ENCODE results near the gene PHLDA2.

PHLDA2 gene

DNA sequence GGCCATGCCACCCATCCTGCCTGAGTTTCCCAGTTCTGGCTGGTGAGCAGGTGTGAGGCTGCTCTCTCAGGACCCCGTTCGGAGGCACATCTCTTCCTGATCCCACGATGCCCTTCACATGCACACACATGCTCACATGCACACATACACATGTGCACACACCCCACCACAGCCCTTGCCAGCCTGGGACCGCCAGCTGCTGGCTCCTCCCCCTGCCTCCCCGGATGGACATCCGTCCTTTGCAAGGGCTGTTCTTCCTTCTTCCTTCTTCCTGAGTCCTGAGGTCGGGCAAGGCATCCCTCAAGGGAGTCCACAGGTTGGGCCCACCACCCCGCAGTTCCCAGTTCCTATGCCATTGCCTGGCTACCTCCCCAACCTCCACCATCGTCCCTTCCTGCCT is 33.2 kb downstream of the PHLDA2 start:
- no peak for DNase-seq (ENCODE audit: low spot score)

DNA sequence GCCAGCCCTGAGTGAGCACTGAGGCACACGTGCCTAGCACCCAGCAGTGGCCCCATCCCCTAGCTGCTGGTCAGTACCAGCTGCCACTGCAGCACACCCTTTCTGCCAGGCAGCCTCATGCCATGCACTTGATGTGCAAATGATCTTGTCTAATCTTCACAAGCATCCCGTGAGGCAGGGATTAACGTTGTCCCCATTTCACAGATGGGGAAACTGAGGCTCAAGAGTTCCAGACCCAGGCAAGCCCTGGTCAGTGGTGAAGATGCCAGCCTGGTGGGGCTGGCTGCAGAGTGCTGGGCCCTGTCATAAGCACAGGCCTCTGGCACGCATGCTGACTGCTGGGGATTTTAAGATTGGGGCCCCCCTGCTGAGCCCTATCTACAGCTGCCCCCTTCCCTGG is 35.3 kb downstream of the PHLDA2 start:
- DNase-seq (ENCODE audit: low spot score), result no peak

DNA sequence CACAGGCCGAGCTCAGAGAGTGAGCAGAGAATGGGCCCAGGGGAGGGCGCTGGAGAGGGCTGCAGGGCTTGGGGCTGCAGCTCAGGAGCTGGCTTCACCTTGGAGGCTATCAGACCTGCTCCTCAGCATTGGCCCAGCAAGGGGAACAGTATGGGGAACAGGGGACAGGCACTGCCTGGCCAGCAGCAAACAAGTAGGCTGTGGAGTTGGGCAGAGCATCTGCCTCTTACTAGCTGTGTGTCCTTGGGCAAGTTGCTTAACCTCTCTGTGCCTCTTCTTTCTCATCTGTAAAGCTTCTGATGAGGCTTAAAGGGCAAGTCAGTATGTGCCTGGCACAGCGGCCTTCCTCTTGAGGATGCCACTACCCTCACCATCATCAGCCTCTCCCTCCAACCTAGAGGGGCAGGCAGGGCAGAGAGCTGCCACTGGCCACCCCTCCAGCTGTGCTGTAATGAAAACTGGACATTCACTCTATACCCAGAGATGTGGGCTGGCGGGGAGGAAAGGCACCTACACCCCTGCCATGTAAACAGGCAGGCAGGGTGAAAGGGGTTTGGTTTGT is 36.2 kb downstream of the PHLDA2 start:
- no peak for DNase-seq (ENCODE audit: low spot score)

DNA sequence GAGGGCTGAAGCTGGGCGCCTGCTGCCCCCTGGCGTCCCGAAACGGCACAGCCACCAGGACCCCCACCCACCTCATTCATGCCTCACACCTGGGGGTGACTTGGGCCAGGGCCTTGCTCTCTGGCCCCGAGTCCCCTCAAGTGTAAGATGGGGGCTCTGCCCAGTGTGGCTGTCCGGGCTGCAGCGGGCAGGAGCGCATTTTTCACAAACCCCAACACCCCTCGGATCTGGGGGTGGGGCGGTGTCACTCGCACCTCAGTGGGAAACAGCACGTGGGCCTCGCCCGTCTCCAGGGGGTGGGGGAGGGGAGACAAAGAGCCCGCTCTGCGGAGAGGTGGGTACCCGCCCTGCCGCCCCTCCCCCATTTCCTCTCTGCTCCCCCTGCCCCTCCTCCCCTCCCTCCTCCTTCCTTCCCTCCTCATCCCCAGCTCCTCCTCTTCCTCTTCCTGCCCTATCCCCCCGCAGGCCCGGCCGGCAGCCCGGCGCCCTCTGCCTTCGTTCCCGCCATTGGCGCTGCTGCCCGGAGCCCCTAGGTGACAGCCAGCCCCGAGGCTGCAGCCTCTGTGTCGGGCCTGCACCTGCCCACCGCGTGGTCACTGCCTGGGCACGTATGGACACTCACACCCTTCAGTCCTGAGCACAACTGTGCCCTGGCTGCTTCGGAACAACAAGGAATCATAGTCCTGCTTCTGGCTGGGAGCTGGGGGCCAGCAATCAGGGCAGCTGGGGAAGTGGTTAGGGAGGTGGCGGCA is 36.8 kb downstream of the PHLDA2 start:
- peak; percentile 50 for DNase-seq (ENCODE audit: low spot score)

DNA sequence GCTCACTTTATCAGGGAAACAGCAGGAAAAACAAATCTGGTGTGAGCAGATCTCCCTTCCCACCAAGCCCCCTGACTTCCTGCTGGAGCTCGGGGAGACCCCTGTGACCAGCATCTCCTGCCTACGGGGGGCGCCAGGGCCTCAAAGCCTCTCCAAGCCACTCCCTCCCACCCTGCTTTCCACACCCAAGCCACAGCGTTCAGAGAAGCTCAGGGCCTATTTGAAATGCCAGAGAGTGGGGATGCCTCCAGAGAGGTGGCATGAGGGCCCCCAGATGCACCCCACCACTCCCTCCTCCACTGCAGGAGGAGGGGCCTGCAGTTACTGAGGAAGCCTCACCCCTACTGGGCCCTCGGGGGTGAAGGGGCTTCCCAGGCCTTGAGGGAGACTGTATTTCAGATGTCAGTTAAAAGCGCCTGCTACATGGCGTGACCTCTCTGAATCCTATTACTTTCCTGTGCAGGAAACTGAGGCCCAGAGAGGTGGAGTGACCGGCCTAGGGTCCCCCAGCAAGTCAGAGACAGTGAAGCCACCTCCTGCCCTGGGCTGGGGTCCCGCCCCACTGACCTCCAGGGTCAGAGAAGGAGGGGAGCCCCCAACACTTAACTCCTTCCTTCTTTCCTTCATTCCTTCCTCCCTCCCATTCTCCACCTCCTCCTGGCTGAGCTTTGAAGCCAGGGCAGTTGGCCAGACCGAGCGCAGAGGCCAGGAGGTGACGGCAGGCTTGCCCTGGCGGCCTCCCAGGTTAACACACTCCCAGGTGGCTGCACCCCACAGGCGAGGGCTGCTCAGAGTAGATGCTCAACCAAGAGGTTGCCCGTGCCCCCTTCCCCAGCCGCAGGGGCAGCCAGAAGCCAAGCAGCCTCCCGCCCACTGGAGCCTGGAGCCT is 37.6 kb downstream of the PHLDA2 start:
- no peak for DNase-seq (ENCODE audit: low spot score)

DNA sequence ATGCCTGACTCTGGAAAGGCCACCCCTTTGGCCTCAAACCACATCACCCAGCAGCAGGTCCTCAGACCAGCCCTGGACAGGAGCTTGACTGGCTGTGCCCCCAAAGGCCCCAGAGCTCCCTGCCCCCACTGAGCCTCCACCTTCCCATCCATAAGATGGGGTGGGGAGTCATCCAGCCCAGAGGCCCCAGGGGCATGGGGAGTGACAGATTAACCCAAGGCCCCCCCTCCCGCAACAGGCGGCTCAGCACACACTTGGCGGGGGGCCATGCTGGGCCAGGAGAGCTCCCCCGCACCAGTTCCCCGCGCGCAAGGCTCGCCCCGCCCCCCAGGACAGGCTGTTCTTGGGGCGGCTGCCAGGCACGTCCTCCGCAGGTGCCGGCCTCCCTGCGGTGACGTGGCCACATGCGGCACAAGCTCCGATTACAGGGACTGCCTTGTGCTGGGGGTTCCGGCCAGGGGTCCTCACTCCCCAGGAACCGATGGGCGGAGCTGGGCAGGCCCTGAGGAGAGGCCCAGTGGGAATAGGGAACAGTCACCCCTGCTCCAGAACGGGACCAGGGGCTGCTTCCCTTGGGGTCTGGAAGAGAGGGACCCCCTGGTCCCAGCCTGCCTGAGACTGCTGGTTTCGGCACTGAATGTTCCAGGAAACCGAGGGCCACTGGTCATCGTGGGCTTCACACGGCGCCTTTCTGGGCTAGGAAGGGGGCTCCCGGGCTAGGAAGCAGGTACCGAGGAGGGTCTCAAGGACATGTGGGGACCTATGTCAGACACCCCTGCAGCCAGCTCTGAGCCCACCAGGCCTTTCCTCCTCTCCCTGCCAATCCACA is 38.5 kb downstream of the PHLDA2 start:
- DNase-seq (ENCODE audit: low spot score), result no peak

DNA sequence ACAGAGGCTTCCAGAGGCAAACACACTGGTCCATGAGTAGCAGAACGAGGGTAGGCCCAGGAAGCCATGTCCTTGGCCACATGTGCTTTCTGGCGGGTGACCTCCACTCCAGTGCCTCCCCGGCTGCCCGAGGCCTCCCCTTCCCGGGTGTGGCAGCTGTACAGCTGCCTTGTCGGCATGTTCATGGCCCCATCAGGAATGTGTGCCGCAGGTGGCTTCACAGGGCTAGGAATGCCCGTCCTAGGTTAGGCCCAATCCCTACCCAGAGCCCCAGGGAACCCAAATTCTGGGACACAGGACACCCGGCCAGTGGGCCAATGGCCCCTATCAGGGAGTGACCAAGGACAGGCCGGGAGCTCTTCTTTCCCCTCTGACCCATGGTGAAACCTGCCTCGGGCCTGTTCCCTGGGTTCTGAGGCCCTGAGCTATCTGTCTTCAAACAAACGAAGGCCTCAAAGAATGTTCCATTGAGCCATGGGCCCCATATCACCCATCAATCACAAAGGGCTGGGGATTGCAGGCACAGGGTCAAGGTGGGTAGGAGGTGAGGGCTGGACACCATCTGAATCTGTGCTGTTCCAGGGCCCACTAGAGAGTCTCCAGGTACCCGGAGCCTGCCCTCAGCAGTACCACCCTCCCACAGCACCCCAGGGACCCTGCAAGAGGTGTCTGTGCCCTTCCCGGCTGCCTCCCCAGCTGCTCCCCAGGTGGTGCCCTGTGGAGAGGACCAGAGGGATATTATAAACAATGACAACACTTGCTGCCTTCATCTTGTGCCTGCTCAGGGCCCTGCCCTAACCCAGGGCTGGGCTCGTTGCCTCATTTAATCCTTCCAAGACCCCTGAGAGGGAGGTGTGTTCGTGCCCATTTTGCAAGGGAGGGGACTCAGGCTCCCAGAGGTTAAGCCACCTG is 39.6 kb downstream of the PHLDA2 start:
- DNase-seq (ENCODE audit: low spot score), result no peak

DNA sequence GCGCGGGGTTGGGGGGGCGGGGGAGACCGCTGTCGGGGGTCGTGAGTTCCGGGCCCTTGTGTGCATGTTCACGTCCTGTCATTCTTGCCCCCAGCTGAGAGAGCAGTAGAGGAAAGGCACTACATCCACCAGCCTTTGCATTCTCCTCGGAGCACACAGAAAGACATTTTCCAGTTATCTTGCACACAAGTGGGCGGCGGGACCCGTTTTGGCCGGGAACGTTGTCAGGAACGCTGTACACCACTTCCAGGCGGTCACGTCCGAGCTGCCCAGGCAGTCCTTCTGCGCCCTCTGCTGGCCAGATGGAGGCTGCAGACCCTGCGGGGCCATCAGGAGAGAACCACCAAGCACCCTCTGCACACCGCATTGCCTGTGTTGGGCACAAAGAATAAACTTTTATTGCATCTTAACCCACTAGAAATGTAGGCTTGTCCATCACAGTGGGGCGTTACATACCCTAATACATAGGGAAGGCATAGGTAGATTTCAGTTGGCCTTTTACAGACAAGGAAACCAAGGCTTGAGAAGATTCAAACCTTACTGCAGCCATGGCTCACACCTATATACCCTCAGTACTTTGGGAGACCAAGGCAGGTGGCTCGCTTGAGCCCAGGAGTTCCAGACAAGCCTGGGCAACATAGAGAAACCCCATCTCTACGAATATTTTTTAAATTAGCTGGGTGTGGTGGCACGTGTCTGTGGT is 40.8 kb downstream of the PHLDA2 start:
- DNase-seq (ENCODE audit: low spot score), result peak; percentile 88

DNA sequence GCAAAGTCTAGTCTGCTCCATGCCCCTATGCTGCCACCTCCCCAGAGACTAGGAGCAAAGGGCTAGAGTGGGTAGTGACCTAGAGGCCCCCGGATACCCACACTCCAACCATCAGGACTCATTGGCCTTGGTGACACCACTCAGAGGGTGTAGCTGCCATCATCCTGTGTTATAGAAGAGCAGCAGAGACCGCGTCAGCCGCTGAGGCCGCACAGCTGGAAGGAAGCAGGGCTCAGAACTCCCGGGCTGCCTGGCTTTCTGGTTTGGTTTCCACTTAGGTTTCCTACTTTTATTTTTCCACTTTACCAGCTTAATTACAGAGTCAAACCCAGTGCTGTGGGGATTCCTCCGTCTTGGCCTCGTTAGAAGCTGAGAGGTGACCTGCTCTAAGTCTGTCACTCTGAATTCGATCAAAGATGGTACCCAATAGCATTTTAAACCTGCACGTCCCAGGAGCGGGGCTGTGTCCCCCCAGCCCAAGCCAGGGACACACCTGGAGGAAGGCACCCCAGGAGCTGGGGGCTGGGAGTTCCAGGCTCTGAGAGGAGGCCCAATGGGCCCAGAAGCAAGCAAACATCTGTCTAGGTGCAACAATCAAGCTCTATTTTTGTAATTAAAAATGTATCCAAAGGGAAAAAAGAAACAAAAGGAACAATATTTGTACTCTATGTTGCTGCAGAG is 41.6 kb downstream of the PHLDA2 start:
- no peak for DNase-seq (ENCODE audit: low spot score)

DNA sequence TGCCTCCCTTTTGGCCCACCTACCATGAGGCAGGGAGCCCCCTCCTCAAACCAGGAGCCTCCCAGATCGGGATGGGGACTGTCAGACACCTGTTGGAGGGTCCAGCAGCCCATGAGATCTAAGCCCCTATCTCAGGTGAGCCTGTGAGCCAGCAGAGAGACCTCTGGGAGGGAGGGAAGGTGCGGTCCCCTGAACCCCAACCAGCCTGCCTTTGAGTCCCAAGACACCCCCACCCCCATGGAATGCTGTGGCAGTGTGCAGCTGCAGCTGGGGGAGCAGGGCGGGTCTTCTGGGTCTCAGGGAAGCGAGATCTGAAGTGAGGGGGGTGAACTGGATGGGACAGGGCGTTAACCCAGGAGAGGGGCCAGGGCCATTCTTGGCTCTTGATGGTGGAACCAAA is 42.3 kb downstream of the PHLDA2 start:
- no peak for DNase-seq (ENCODE audit: low spot score)

DNA sequence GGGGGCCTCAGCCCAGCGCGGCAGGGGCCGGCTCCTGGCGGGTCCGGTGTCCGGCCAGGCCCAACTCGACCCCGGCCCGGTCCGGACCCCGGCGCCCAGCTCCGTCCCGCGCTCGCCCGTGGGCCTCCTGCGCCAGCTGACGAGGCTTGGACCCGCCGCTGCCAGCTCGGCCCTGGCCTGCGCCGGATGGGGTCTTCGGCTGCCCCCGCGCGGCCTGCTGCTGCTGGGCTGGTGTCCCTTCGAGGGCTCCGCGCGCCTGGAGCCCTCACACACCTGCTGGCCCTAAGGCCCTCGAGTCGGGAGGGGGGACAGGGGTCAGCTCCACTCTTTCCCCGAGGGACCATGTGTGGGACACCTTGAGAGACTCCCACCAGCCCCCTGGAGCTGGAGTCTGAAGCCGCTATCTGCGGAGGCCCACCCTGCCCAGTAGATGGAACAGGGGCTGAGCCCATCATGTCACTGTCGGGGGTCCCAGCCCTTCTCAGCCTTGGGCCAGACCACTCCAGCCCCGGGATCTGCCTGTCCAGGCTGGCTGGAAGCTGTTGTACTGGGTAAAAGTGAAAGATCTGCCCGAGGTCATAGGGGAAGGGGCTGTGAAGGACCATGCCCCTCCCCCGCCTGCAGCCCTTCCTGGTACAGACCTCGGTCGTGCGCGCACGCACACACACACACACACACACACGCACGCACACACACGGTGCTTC is 42.9 kb downstream of the PHLDA2 start:
- DNase-seq (ENCODE audit: low spot score), result no peak

DNA sequence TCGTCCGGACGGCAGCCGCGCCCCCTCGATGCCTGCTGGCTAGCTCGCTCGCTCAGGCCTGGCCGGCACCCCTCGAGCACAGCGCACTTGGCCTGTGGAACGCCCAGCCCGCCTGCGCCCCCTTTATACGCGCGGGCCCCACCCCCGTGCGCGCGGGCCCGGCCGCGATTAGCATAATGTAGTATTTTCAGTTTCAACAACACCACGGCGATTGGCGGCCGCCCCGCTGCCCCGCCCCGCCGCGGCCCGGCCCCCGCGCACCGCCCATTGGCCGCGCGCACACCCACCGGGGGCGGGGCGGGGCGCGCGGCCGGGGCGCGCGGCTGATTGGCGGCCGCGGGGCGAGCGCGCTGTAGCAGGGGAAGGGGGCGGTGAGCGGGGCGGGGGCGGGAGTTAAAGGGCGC is 43.5 kb downstream of the PHLDA2 start, which contains the start of gene CDKN1C:
CDKN1C (minus strand) TSS at position 98 of the 404 bp plus-strand sequence. CDS start 319 bp downstream, outside the sequence.
- DNase-seq (ENCODE audit: low spot score), result peak; percentile 81

DNA sequence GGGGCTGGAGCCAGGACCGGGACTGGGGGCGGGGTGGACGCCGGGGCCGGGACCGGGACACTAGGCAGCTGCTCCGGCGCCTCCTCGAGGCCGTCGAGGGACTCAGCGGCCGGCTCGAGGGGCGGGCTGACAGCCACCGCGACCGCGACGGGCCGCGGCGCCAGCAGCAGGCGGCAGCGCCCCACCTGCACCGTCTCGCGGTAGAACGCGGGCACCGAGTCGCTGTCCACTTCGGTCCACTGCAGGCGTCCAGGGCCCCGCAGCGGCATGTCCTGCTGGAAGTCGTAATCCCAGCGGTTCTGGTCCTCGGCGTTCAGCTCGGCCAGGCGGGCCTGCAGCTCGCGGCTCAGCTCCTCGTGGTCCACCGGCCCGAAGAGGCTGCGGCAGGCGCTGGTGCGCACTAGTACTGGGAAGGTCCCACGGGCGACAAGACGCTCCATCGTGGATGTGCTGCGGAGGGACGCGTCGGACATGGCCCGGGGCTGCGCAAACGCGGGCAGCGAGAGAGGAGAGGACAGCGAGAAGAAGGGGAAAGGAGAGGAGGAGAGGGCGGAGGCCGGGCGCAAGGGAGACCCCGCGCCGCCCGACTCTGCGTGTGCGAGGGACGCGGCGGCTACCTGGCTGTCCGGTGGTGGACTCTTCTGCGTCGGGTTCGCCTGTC is 44.1 kb downstream of the PHLDA2 start:
- no peak for DNase-seq (ENCODE audit: low spot score)

DNA sequence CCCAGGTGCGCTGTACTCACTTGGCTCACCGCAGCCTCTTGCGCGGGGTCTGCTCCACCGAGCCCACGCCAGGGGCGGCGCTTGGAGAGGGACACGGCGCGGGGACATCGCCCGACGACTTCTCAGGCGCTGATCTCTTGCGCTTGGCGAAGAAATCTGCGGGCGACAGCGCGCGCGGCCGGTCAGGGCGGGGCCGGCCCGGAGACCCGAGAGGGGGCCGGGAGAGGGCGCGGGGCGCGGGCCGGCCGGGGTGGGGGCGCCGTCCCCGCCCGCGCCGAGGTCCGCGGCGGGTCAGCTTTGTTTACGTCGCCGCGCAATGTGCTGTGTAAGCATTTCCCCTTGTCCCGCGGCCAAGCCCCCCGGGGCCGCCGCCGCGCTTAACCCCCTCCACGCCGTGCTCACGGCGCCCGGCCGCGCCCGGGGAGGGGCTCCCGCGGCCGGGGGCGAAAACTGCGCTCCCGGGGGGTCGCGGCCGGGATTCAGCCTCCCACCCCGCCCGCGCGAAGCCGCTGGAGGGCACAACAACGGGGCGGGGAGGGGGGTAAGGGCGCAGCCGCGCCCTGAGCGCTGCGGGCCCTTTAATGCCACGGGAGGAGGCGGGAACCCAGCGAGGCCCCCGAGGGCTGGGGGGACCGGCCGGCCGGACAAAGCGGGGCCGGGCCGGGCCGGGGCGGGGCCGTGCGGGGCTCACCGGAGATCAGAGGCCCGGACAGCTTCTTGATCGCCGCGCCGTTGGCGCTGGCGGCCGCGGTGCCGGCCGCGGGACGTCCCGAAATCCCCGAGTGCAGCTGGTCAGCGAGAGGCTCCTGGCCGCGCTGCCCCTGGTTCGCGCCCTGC is 45.0 kb downstream of the PHLDA2 start:
- DNase-seq (ENCODE audit: low spot score), result no peak

DNA sequence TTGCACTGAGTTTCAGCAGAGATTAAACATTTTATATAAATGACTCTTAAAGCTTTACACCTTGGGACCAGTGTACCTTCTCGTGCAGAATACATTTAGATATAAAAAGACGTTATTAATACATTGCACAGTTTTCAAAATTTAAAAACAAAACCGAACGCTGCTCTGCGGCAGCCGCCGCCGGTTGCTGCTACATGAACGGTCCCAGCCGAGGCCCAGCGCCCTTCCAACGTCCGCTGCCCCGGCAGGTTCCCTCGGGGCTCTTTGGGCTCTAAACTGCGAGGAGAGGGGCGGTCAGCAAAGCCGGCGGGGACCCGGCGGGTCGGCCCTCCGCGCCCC is 45.6 kb downstream of the PHLDA2 start:
- DNase-seq (ENCODE audit: low spot score), result no peak

DNA sequence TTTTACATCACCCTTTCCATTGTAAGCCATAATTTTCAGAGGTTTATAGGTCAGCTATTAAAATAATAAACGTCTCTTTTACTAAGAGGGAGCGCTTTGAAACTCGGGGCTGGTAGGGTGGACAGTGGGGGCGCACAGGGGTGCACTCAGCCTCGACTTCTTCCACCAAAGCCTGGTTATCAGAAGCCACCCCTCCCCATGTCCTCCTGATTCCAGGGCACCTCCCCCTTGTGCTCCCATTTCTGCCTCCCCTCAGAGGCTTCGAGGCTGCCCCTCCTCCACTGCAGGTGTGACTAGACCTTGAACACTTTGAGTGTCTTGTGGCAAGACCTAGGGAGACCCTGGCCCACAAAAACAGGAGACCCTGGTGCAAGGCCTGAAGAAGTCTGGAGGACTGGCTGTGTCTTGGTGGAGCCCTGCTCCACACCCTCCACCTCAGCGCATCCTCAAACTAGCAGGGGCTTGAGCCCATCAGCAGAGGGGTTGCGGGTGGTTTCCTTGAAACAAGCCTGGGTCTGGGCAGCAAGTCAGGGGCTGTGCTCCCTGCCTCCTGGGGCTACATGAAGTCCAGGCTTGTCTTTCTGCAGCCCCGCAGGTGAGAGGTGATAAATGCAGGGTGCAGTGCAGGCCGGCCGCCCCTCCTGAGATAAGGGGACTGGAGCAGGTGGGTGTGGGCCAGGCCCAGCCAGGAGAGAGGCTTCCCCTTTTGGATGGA is 46.7 kb downstream of the PHLDA2 start:
- DNase-seq (ENCODE audit: low spot score), result no peak

DNA sequence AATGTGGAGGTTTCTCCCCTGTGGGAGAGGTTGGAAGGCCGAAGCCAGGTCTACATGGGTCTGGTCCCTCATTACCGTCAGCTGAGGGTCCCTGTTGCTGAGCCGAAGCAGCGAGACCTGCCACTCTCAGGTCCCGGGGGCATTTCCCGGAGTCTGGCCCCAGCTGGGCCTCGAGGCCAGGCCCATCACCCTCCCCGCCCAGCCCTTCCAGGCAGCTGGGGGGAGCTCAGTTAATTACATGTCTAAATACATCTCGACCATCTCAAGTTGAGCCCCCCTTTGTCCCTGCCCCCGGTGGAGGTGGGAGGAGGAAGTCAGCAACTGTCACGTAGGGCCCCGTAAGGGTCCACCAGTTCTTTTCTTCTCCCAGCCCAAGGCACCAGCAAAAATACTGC is 47.2 kb downstream of the PHLDA2 start:
- DNase-seq (ENCODE audit: low spot score), result no peak

Measured in COLO829 (cell line).